Ishikawa (cell line): Measurements from ENCODE around the gene CHCHD3.

Experiments
- CEBPB ChIP-seq: IDR thresholded peaks from 2 replicates; pipeline ENCODE4 v1.6.1; 2012
- CREB1 ChIP-seq: IDR thresholded peaks from 2 replicates; pipeline ENCODE4 v1.6.1; 2012; ENCODE audit warnings: low read depth
- EGR1 ChIP-seq: IDR thresholded peaks from 2 replicates; pipeline ENCODE4 v1.6.1; 2012
- EP300 ChIP-seq: IDR thresholded peaks from 2 replicates; pipeline ENCODE4 v1.6.1; 2012; ENCODE audit warnings: borderline replicate concordance
- FOXM1 ChIP-seq: IDR thresholded peaks from 2 replicates; pipeline ENCODE4 v1.6.1; 2012; ENCODE audit warnings: low read depth, borderline replicate concordance
- NFIC ChIP-seq: IDR thresholded peaks from 2 replicates; pipeline ENCODE4 v1.6.1; 2012
- RAD21 ChIP-seq: IDR thresholded peaks from 2 replicates; pipeline ENCODE4 v1.6.1; 2012; ENCODE audit warnings: low read depth
- TAF1 ChIP-seq: IDR thresholded peaks from 2 replicates; pipeline ENCODE4 v1.6.1; 2012; ENCODE audit warnings: low read depth, mild to moderate bottlenecking
- TCF12 ChIP-seq: IDR thresholded peaks from 2 replicates; pipeline ENCODE4 v1.6.1; 2012; ENCODE audit warnings: low read depth
- TEAD4 ChIP-seq: IDR thresholded peaks from 2 replicates; pipeline ENCODE4 v1.6.1; 2012
- YY1 ChIP-seq: IDR thresholded peaks from 2 replicates; pipeline ENCODE4 v1.6.1; 2012; ENCODE audit warnings: low read depth
- ZBTB7A ChIP-seq: IDR thresholded peaks from 2 replicates; pipeline ENCODE4 v1.6.1; 2012; ENCODE audit warnings: low read depth
- TF ChIP-seq, protein P1 (sequence below): IDR thresholded peaks from 2 replicates; pipeline ENCODE4 v1.6.1; 2012
- TF ChIP-seq, protein P2 (sequence below): IDR thresholded peaks from 2 replicates; pipeline ENCODE4 v1.6.1; 2012
- TF ChIP-seq, protein P3 (sequence below): IDR thresholded peaks from 2 replicates; pipeline ENCODE4 v1.6.1; 2012; ENCODE audit warnings: low read depth, mild to moderate bottlenecking

CHCHD3 gene

DNA sequence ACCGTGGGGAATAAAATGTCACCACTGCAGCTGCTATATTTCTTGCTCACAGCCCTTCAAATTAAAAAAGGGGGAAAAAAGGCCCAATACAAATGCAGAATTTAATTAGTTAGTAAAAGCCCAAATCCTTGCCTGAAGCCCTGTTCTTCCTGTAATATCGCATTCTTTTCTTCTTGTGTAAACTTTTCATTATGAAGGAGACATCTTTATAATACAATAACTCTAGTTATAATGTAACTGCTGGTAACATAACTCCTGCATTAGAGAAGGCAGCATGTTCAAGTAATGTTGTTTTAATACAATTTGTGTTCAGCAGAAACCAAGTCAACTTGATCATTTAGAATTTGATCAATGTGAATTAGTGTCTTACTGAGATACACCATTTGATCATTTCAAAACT lies 250.9 kb downstream of the CHCHD3 start:
- TF ChIP-seq RAD21 (no peak), NFIC (no peak), CEBPB (no peak), EP300 (no peak), ZBTB7A (no peak), TCF12 (no peak), EGR1 (no peak), FOXM1 (no peak), TEAD4 (no peak), YY1 (no peak), TAF1 (no peak)
- TF ChIP-seq, protein P1, sequence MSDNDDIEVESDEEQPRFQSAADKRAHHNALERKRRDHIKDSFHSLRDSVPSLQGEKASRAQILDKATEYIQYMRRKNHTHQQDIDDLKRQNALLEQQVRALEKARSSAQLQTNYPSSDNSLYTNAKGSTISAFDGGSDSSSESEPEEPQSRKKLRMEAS = no peak
- TF ChIP-seq, protein P2, sequence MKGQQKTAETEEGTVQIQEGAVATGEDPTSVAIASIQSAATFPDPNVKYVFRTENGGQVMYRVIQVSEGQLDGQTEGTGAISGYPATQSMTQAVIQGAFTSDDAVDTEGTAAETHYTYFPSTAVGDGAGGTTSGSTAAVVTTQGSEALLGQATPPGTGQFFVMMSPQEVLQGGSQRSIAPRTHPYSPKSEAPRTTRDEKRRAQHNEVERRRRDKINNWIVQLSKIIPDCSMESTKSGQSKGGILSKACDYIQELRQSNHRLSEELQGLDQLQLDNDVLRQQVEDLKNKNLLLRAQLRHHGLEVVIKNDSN = no peak
- TF ChIP-seq, protein P3, sequence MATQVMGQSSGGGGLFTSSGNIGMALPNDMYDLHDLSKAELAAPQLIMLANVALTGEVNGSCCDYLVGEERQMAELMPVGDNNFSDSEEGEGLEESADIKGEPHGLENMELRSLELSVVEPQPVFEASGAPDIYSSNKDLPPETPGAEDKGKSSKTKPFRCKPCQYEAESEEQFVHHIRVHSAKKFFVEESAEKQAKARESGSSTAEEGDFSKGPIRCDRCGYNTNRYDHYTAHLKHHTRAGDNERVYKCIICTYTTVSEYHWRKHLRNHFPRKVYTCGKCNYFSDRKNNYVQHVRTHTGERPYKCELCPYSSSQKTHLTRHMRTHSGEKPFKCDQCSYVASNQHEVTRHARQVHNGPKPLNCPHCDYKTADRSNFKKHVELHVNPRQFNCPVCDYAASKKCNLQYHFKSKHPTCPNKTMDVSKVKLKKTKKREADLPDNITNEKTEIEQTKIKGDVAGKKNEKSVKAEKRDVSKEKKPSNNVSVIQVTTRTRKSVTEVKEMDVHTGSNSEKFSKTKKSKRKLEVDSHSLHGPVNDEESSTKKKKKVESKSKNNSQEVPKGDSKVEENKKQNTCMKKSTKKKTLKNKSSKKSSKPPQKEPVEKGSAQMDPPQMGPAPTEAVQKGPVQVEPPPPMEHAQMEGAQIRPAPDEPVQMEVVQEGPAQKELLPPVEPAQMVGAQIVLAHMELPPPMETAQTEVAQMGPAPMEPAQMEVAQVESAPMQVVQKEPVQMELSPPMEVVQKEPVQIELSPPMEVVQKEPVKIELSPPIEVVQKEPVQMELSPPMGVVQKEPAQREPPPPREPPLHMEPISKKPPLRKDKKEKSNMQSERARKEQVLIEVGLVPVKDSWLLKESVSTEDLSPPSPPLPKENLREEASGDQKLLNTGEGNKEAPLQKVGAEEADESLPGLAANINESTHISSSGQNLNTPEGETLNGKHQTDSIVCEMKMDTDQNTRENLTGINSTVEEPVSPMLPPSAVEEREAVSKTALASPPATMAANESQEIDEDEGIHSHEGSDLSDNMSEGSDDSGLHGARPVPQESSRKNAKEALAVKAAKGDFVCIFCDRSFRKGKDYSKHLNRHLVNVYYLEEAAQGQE = no peak

DNA sequence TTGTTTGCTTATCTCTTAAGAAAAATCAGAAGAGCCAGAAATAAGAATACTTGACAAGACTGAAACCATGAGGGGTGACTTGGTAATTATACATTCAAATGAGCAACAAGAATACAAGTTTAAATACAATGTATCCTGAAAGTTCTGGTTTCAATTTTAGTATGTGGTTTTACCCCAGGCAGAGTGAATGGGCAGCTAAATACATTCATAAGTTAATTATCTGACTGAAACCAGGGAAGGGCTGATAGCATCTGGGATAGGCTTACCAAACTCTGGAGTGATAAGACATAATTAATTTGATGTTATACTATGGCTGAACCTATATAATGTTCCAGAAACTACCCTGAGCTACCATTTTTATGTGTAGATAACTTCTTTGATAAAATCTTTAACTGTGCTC lies 253.4 kb downstream of the CHCHD3 start:
- no peak for TF ChIP-seq YY1
- TF ChIP-seq, protein P2 = no peak
- TF ChIP-seq RAD21 = no peak
- TF ChIP-seq EP300 = no peak
- TF ChIP-seq FOXM1 = no peak
- no peak for TF ChIP-seq TCF12
- TF ChIP-seq CEBPB = no peak
- TF ChIP-seq, protein P1 = no peak

DNA sequence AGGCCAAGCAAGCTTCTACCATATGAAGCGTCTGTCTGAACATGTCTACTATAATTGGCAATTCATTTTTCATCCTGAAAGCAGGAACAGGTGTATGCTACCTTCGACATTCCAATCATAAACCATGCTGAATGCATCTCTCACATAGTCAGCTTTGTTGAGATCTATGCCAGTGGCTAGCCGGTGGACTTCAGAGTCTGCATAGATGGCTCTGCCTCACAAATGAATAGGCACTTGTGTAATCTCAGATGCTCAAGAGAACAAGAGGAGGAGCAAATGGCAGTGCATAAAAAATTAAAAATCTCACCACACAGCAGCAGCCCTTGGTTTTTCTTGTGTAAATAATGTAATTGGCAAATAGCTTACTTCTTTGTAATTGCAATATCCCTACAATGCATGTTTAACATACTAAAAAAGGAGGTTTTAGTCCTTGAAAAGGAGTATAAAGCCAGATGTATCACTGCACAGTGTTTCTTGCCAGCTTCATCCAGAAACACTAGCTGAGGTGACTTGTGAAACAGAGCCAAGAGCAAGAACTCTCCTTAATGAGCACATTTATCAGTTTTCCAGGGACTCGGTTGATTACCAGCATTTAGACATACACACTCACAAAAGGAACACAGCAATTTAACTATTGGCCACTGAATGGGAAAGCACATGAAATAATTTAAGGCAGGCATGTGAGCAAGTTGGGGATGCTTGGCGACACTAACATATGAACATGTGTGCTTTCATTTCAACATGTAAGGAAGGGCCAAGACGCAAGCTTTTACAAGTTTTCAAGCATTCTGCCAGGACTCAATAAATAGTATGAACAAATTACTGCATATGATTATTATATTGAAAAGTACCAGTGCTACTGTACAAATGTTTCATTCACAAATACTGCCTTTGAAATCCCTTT lies 255.7 kb downstream of the CHCHD3 start:
- TF ChIP-seq YY1 (no peak), TAF1 (no peak), CEBPB (no peak), TCF12 (no peak), EGR1 (no peak), CREB1 (no peak), NFIC (no peak), TEAD4 (no peak), RAD21 (no peak), FOXM1 (no peak), ZBTB7A (no peak), EP300 (no peak)
- TF ChIP-seq, protein P2 = no peak
- TF ChIP-seq, protein P1 = no peak
- TF ChIP-seq, protein P3 = no peak

DNA sequence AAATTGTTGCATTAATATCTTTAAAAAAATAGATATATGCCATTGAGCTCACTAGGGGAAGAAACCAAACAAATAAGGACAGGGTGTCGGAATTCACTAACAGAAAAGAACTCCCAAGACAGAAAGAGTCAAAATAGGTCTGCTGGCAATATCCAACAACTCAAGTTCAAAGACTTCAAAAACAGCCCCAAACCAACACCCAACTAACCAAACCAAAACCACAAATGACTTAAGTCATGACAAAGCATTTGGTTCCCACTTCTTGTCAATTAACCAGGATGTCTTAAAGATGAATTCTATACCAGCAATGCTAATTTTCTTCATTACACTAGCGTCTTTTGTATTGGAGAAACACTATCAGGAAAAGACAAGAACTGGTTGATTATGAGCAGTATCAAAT lies 256.7 kb downstream of the CHCHD3 start:
- TF ChIP-seq, protein P3 = no peak
- TF ChIP-seq, protein P1 = no peak
- TF ChIP-seq FOXM1 (no peak), CREB1 (no peak), TEAD4 (no peak), ZBTB7A (no peak), NFIC (no peak), EP300 (no peak), EGR1 (no peak), CEBPB (no peak), YY1 (no peak)
- TF ChIP-seq, protein P2 = no peak
